D721Med (cell line): ENCODE data around the gene CA7.

ENCODE experiments used
- DNase-seq: peaks from one replicate; pipeline ENCODE4 v3.0.0; 2011; ENCODE audit warnings: low spot score; ENCODE audit not compliant: insufficient read length
- FAIRE-seq: peaks from 2 replicates; lab custom pipeline; 2011; peaks lifted over from hg19 to GRCh38; lab: Jason Lieb, UNC
- TF ChIP-seq, protein P1 (sequence below): IDR thresholded peaks from 2 replicates; pipeline ENCODE4 v1.5.1; 2012; ENCODE audit warnings: mild to moderate bottlenecking, control low read depth; ENCODE audit not compliant: insufficient read depth; ENCODE audit errors: missing control alignments

The CA7 gene

DNA sequence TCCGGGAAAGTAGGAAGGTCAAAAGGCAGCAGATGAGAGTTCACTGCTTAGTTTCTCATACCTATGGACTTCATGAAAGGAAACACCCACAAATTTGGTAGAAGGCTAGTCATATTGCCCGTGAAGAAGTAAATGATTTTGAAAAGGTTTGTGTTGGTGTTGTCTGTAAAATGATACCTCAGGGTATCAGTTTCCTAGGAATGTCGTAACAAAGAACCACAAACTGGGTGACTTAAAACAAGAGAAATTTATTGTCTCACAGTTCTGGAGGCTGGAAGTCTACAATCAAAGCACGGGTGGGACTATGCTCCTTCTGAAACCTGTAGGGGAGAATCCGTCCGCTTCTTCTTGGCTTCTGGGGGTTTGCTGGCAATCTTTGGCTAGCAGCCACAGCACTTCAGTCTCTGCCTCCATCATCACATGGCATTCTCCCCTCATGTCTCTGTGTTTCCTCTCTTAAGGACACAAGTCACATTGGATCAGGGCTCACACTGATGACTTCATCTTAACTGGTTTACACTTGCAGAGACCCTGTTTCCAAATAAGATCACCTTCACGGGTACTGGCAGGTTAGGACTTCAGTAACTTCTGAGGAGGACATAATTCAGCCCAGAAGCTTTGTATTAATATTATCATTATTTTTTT lies 11.4 kb upstream of the CA7 start:
- no peak for DNase-seq
- TF ChIP-seq, protein P1, sequence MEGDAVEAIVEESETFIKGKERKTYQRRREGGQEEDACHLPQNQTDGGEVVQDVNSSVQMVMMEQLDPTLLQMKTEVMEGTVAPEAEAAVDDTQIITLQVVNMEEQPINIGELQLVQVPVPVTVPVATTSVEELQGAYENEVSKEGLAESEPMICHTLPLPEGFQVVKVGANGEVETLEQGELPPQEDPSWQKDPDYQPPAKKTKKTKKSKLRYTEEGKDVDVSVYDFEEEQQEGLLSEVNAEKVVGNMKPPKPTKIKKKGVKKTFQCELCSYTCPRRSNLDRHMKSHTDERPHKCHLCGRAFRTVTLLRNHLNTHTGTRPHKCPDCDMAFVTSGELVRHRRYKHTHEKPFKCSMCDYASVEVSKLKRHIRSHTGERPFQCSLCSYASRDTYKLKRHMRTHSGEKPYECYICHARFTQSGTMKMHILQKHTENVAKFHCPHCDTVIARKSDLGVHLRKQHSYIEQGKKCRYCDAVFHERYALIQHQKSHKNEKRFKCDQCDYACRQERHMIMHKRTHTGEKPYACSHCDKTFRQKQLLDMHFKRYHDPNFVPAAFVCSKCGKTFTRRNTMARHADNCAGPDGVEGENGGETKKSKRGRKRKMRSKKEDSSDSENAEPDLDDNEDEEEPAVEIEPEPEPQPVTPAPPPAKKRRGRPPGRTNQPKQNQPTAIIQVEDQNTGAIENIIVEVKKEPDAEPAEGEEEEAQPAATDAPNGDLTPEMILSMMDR: no peak
- FAIRE-seq: no peak

DNA sequence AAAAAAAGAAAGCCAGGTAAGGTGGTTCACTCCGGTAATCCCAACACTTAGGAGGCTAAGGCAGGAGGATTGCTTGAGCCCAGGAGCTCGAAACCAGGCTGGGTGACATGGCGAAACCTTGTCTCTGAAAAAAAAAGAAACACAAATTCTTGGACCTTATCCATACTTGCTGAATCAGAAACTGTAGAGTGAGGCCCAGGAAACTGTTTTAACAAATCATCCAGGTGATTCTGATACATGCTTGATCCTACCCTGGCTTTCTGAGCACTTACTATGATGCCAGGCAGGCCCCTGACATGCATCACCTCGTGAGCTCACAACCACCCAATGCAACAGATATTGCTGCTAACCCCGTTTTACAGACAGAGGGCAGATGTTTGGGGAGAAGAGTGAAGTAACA lies 9.5 kb upstream of the CA7 start:
- FAIRE-seq: no peak
- no peak for DNase-seq
- TF ChIP-seq, protein P1: no peak

DNA sequence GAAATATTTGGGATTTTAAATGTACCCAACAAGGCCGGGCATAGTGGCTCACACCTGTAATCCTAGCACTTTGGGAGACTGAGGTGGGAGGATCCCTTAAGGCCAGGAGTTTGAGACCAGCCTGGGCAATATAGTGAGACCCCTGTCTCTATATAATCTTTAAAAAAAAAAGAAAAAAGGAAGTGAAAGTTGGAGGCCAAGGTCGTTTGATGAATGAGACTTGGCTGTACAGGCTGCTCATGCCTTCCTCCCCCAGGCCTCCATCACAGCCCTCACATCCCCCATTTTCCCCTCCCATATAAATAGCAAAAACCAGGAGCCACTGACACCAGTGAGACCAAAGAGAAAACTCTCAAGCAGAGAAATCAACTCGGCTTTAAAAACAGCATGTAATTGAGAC lies 3.3 kb upstream of the CA7 start:
- no peak for DNase-seq
- FAIRE-seq: no peak
- TF ChIP-seq, protein P1: no peak

DNA sequence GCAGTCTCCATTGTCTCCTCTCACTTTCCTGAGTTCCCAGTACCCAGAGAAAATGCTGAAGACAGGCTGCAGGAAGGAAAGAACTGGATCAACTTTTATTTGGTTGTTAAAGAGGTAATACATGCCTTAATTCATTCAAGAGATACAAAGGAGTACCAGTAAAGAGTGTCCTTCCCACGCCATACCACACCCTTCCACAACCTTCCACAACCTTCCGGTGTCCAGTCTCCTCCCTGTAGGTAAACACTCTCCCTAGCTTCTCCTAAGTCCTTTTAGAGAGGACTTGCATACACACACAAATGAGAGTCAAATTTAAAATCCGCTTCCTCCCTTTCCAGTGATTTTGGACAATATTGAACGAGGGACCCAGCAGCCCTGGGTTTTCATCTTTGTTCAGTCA lies 2.8 kb upstream of the CA7 start:
- TF ChIP-seq, protein P1: no peak
- FAIRE-seq (no peak), DNase-seq (no peak)

DNA sequence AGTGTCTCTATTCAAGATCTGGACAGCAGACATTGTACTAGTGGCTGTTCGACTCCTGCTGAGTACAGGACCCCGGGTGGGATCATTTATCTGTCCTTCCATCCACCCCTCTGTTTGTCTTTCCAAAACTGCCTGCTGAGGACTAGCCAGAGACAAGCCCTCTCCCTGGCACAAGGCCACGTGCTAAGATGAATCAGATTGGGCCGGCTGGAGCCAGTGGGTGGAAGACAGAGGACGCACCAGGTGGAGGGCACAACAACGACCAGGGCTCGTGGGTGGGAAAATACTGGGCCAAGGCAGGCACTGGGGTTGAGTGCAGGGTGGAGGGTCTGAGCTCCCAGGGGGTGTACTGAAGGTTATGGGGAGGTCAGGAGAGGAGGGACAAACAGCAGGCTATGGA lies 1.4 kb upstream of the CA7 start:
- DNase-seq (no peak), FAIRE-seq (no peak)
- TF ChIP-seq, protein P1: no peak

DNA sequence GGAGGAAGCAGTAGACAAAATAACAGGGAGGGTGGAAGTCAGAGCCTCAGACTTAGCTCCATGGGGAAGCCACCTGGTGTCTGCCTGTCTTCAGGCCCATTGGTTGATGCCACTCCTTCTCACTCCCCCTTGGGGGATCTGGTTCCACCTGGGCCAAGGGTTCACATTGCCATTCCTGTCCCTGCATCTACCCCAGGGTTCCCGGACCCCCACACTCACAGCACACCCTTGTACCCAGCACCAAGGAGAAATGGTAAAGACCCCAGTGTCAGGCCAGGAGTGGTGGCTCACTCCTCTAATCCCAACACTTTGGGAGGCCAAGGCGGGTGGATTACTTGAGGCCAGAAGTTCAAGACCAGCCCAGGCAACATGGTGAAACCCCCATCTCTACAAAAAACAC lies 1.0 kb upstream of the CA7 start:
- TF ChIP-seq, protein P1: no peak
- FAIRE-seq (no peak), DNase-seq (no peak)

DNA sequence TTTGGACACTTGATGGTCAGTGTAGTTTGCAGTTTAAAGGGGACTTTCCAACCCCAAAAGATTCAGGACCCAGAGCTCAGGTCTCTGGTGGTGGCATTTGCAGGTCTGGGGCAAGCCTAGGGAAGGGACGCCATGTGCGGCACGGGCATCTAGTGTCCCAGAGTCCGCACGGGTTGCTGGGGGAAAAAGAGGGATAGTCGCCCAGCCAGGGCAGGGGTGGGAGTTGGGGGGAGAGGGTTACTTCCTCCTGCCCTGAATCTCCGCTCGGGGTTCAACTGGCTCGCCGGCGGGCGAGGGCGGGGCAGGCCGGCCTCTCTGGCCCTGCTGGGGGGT lies 239 bp upstream of the CA7 start:
- TF ChIP-seq, protein P1: no peak
- DNase-seq: no peak
- FAIRE-seq: no peak
